ENCODE data around the gene UIMC1.

The UIMC1 gene

GRCh38 chr5:176869501-176870109, 137.0 kb downstream of the UIMC1 start:
- Histone ChIP-seq H3K4me1 (ENCODE audit: control insufficient read depth, insufficient read depth, low read length) (no peaks in the 10 kb centered on the region), H3K4me3 (ENCODE audit: low read depth, low read length) (no peak overlapping the region), H3K36me3 (ENCODE audit: control insufficient read depth in 2 of 2, insufficient read depth in 1 of 2, low read length in 2 of 2) (no peaks in the 10 kb centered on the region), H3K27ac (ENCODE audit: extremely low read depth, low read depth, low read length) (no peak overlapping the region), H3K9me3 (ENCODE audit: control insufficient read depth, insufficient read depth, low read depth, low read length) (no peaks in the 10 kb centered on the region)
- ChIA-PET POLR2A (no interaction called here), CTCF (interaction anchor here (1.0 to 1.1 kb wide), 2 partner anchors 96 to 118 kb away, joined by 3 to 4 read pairs; no protein-coding TSS in a partner anchor)
- no peak for TF ChIP-seq ZNF621 (tag by site-specific recombination; IDR thresholded peaks at IDR 0.05)
- TF ChIP-seq ZNF133 (tag by site-specific recombination; IDR thresholded peaks at IDR 0.05) = no peak
- 0 out of 2 replicates have a peak, but pooled peaks have one; percentile 44 for TF ChIP-seq ZBTB48 (tag by site-specific recombination; IDR thresholded peaks at IDR 0.05)
- TF ChIP-seq ZBTB8A (tag by site-specific recombination; IDR thresholded peaks at IDR 0.05) = no peak

- Histone ChIP-seq H3K9me3 (ENCODE audit: control insufficient read depth, insufficient read depth, low read depth, low read length) (no peaks in the 10 kb centered on the region), H3K27ac (ENCODE audit: extremely low read depth, low read depth, low read length) (no peak overlapping the region), H3K4me1 (ENCODE audit: control insufficient read depth, insufficient read depth, low read length) (no peaks in the 10 kb centered on the region), H3K4me3 (ENCODE audit: low read depth, low read length) (no peak overlapping the region), H3K36me3 (ENCODE audit: control insufficient read depth in 2 of 2, insufficient read depth in 1 of 2, low read length in 2 of 2) (no peaks in the 10 kb centered on the region)
- POLR2A ChIA-PET = no interaction called here
- no peak for TF ChIP-seq ZNF121 (tag by site-specific recombination; IDR thresholded peaks at IDR 0.05)
- no peak for TF ChIP-seq ZSCAN18 (tag by site-specific recombination; IDR thresholded peaks at IDR 0.05)
- CTCF ChIA-PET = no interaction called here
Measured at GRCh38 chr5:176868731-176869130, 137.8 kb downstream of the UIMC1 start.

GRCh38 chr5:176868126-176868525, 138.5 kb downstream of the UIMC1 start:
- CTCF ChIA-PET = no interaction called here
- POLR2A ChIA-PET = no interaction called here
- H3K27ac ChIP-seq (ENCODE audit: extremely low read depth, low read depth, low read length) = no peak overlapping the region
- H3K36me3 ChIP-seq (ENCODE audit: control insufficient read depth in 2 of 2, insufficient read depth in 1 of 2, low read length in 2 of 2) = no peaks in the 10 kb centered on the region
- TF ChIP-seq ZNF776 (tag by site-specific recombination; IDR thresholded peaks at IDR 0.05; ENCODE audit: borderline replicate concordance) (no peak), ZNF580 (tag by site-specific recombination; IDR thresholded peaks at IDR 0.05) (no peak), GLIS2 (tag by site-specific recombination; IDR thresholded peaks at IDR 0.05) (peak; percentile 38; the same call in 1 of the 2 replicates), KLF10 (tag by site-specific recombination; IDR thresholded peaks at IDR 0.05) (no peak), ZNF585B (tag by site-specific recombination; IDR thresholded peaks at IDR 0.05) (no peak), ZNF426 (tag by site-specific recombination; IDR thresholded peaks at IDR 0.05) (no peak)
- no peak overlapping the region for H3K4me3 ChIP-seq (ENCODE audit: low read depth, low read length)
- no peaks in the 10 kb centered on the region for H3K4me1 ChIP-seq (ENCODE audit: control insufficient read depth, insufficient read depth, low read length)
- H3K9me3 ChIP-seq (ENCODE audit: control insufficient read depth, insufficient read depth, low read depth, low read length) = no peaks in the 10 kb centered on the region

GRCh38 chr5:176866707-176867310, 139.8 kb downstream of the UIMC1 start:
- Histone ChIP-seq H3K27ac (ENCODE audit: extremely low read depth, low read depth, low read length) (no peak overlapping the region), H3K9me3 (ENCODE audit: control insufficient read depth, insufficient read depth, low read depth, low read length) (no peaks in the 10 kb centered on the region), H3K4me3 (ENCODE audit: low read depth, low read length) (no peak overlapping the region), H3K36me3 (ENCODE audit: control insufficient read depth in 2 of 2, insufficient read depth in 1 of 2, low read length in 2 of 2) (no peaks in the 10 kb centered on the region), H3K4me1 (ENCODE audit: control insufficient read depth, insufficient read depth, low read length) (no peaks in the 10 kb centered on the region)
- peak; percentile 48 for TF ChIP-seq ZNF341 (tag by site-specific recombination; IDR thresholded peaks at IDR 0.05; ENCODE audit: low read depth)
- no peak for TF ChIP-seq FEZF1 (tag by site-specific recombination; IDR thresholded peaks at IDR 0.05)
- ChIA-PET CTCF (interaction anchor here (0.6 kb wide), 1 partner anchor 81 kb away, joined by 3 read pairs; no protein-coding TSS in a partner anchor), POLR2A (no interaction called here)

Data from HEK293 (cell line).